Lung (tissue), 12 donors: ENCODE measurements around the gene SLC49A3. TPM values are rescaled to one million over a fixed set of nuclear protein-coding genes. Genes with fewer than 3 reads are reported as not detected.

Source experiments
- ATAC-seq: fragments of 200-7000 bp; cut with Tn5 transposase; one replicate; pipeline ENCODE4 v1.9.1; 2020; ENCODE audit warnings: moderate number of reproducible peaks; ENCODE audit not compliant: insufficient read depth, low FRiP score
- DNase-seq, 3 donors: peaks; one replicate each; pipeline ENCODE4 v3.0.0-alpha.2; 2013 to 2017
- H3K27ac ChIP-seq, 2 donors: one replicate each; pipeline ENCODE4 v1.5.1; 2013; ENCODE audit warnings: mild to moderate bottlenecking in 2 of 2, moderate library complexity in 2 of 2, control low read depth in 1 of 2, inconsistent platforms in 1 of 2, low read depth in 1 of 2, low read length in 1 of 2
- H3K27me3 ChIP-seq, 3 donors: one replicate each; pipeline ENCODE4 v1.5.1; 2013; ENCODE audit warnings: low read length in 2 of 3; ENCODE audit not compliant: control insufficient read depth in 3 of 3, insufficient read depth in 3 of 3
- H3K36me3 ChIP-seq, 4 donors: one replicate each; pipeline ENCODE4 v1.5.1; 2013; ENCODE audit warnings: low read length in 4 of 4, mild to moderate bottlenecking in 1 of 4, moderate library complexity in 1 of 4; ENCODE audit not compliant: control insufficient read depth in 4 of 4, insufficient read depth in 4 of 4
- H3K4me1 ChIP-seq, 5 donors: one replicate each; pipeline ENCODE4 v1.5.1; 2013; ENCODE audit warnings: low read length in 5 of 5, mild to moderate bottlenecking in 2 of 5, moderate library complexity in 1 of 5; ENCODE audit not compliant: control insufficient read depth in 5 of 5, insufficient read depth in 5 of 5
- H3K4me3 ChIP-seq: one replicate; pipeline ENCODE4 v1.5.1; 2013; ENCODE audit warnings: mild to moderate bottlenecking, control low read depth, moderate library complexity
- H3K9ac ChIP-seq, 2 donors: one replicate each; pipeline ENCODE4 v1.5.1; 2013; ENCODE audit warnings: low read length in 2 of 2, control low read depth in 1 of 2; ENCODE audit not compliant: insufficient read depth in 1 of 2
- H3K9me3 ChIP-seq, 4 donors: one replicate each; pipeline ENCODE4 v1.5.1; 2013; ENCODE audit warnings: low read length in 3 of 4, mild to moderate bottlenecking in 1 of 4, moderate library complexity in 1 of 4; ENCODE audit not compliant: control insufficient read depth in 4 of 4, insufficient read depth in 3 of 4
- CTCF ChIP-seq: IDR thresholded peaks from 2 replicates; pipeline ENCODE4 v1.5.1; 2012; ENCODE audit warnings: mild to moderate bottlenecking; ENCODE audit errors: control extremely low read depth, extremely low read depth
- WGBS, 2 donors: extraction: QIAGEN DNeasy Blood & Tissue Kit; methylation state at CpG; one replicate each; pipeline ENCODE4 v1.1.7; 2013; 5-methylcytosine and 5-hydroxymethylcytosine counted together
- polyA plus RNA-seq, 2 donors: library from polyadenylated mRNA; stranded (reverse); fragments of 200-250 nt; gene quantifications; one replicate each; pipeline ENCODE4 v1.2.1, GENCODE V29; 2013
- total RNA-seq, 2 donors: library from RNA; depleted of rRNA in 1 of 2; stranded (reverse); fragments of >200 nt in 1 of 2; gene quantifications; one replicate each; pipeline ENCODE4 v1.2.1, GENCODE V29; 2014 to 2021
- donor health status: control.
- donor health status: control.
- donor health status: Bipolar disorder and iron deficiency.
- donor health status: healthy.
- donor health status: DM: yes; HTN: yes; CAD: no.

Gene SLC49A3
- total and polyA plus RNA-seq, 4 donors: 8.2 to 35.1 (median 17.7) TPM

DNA sequence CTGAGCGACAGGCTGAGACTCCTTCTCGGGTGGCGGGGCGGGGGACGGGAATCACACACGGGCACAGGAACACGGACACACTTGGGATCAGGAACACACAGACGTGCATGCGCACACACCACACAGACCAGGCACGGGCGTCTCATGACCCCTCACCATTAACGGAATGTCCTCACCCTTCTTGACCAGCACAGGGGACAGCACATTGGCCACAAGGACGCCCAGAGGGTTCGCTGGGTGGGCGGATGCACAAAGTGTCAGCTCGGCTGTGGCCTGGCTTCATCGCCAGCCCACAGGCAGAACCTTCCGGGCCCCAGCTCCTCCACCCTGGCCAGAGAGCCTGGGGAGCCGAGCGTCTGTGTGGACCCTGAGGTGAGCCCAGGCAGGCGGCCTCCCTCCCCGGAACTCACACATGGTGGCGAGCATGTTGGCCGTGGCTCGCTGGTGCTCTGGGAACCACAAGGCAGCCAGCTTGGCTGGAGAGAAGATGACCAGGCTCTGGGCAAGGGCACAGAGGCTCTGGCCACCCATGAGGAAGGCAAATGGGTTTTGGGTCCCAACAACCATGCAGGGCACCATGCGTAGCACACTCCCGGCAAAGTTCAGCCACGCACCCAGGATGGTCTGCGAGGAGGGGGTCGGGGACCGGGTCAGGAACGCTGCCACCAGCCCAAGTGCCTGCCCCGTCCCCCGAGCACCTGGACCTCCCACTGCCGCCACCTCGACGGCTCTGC, 3.1 kb downstream of the SLC49A3 start:
- Histone ChIP-seq H3K9me3 (no peaks in the 10 kb centered on the region), H3K27me3 (no peaks in the 10 kb centered on the region), H3K9ac (no peak overlapping the region), H3K4me3 (no peak overlapping the region), H3K27ac (no peak overlapping the region), H3K4me1 (peaks cover 0 to 38% (median 23%) of the 10 kb centered on the region in 5 donors), H3K36me3 (peaks cover 0 to 5% (median 0%) of the 10 kb centered on the region in 4 donors)
- ATAC-seq: no peak
- 95% methylated on average over 36 to 37 of the region's 37 CpGs for WGBS, 2 donors
- TF ChIP-seq CTCF: no peak
- no peak for DNase-seq

- no peak overlapping the region for H3K27ac ChIP-seq
Measured at GRCh38 chr4:684623-685327, 4.2 kb downstream of the SLC49A3 start.

GRCh38 chr4:683982-684622, 4.8 kb downstream of the SLC49A3 start:
- Histone ChIP-seq H3K36me3 (peaks cover 0 to 5% (median 0%) of the 10 kb centered on the region in 4 donors), H3K27me3 (no peaks in the 10 kb centered on the region), H3K9ac (no peak overlapping the region), H3K9me3 (no peaks in the 10 kb centered on the region), H3K27ac (no peak overlapping the region), H3K4me3 (no peak overlapping the region), H3K4me1 (peaks cover 0 to 33% (median 18%) of the 10 kb centered on the region in 5 donors)
- peak; percentile 54 to 75 (median 69) for DNase-seq
- TF ChIP-seq CTCF: peak; percentile 13
- no peak for ATAC-seq
- WGBS, 2 donors: 54 to 56% methylated on average over 17 to 19 of the region's 19 CpGs

More at GRCh38 chr4:684623-685327, 4.2 kb downstream of the SLC49A3 start:
- Histone ChIP-seq H3K9me3 (no peaks in the 10 kb centered on the region), H3K36me3 (peaks cover 0 to 5% (median 0%) of the 10 kb centered on the region in 4 donors), H3K4me3 (no peak overlapping the region), H3K9ac (no peak overlapping the region), H3K4me1 (peaks cover 0 to 38% (median 25%) of the 10 kb centered on the region in 5 donors), H3K27me3 (no peaks in the 10 kb centered on the region)
- ATAC-seq: no peak
- no peak for TF ChIP-seq CTCF
- no peak for DNase-seq
- 85 to 86% methylated on average over 21 of the region's 21 CpGs for WGBS, 2 donors
